Lower lobe of right lung (tissue), 2 donors: ENCODE measurements around the gene ADGRV1. TPM values are rescaled to one million over a fixed set of nuclear protein-coding genes. Genes with fewer than 3 reads are reported as not detected.

Source experiments
- ATAC-seq, 2 donors: fragments of 200-7000 bp; cut with Tn5 transposase; one replicate each; pipeline ENCODE4 v1.9.1; 2020 to 2022; ENCODE audit warnings: mild to moderate bottlenecking in 2 of 2, moderate library complexity in 2 of 2
- DNase-seq: peaks from one replicate; pipeline ENCODE4 v3.0.0-alpha.2; 2020
- H3K27ac ChIP-seq: fragments of 200-600 bp; one replicate; pipeline ENCODE4 v1.8.0; 2022
- H3K27me3 ChIP-seq: fragments of 200-600 bp; one replicate; pipeline ENCODE4 v1.8.0; 2022; ENCODE audit warnings: low read depth
- H3K36me3 ChIP-seq: fragments of 200-600 bp; one replicate; pipeline ENCODE4 v1.8.0; 2022; ENCODE audit warnings: mild to moderate bottlenecking
- H3K4me1 ChIP-seq: fragments of 200-600 bp; one replicate; pipeline ENCODE4 v1.8.0; 2022
- H3K4me3 ChIP-seq: fragments of 200-600 bp; one replicate; pipeline ENCODE4 v1.8.0; 2022; ENCODE audit warnings: mild to moderate bottlenecking
- H3K9me3 ChIP-seq: fragments of 200-600 bp; one replicate; pipeline ENCODE4 v1.8.0; 2022
- CTCF ChIP-seq: fragments of 200-600 bp; IDR thresholded peaks from one replicate; pipeline ENCODE4 v1.8.0; 2022; ENCODE audit warnings: antibody characterized with exemption, mild to moderate bottlenecking
- intact Hi-C: fragments of 100-400 bp; cut with DNase I; formaldehyde crosslinking; loops from one replicate; pipeline ENCODE4 v1.11.0; 2022
- total RNA-seq: library from RNA; stranded (reverse); fragmentation: NEBNext Ultra II Directional; extraction: Animal tissue kit (Norgen Biotek cat#: 25700); gene quantifications from one replicate; pipeline ENCODE4 v1.2.1, GENCODE V29; 2021
- donor health status: DM: no; HTN: yes; CAD: no; lungs with severe emphysema.

Gene ADGRV1
- total RNA-seq, 1 donor from 2014 or later, result 49.7 TPM

GRCh38 chr5:91154338-91154737 is 595.7 kb downstream of the ADGRV1 start:
- no peaks in the 10 kb centered on the region for H3K36me3 ChIP-seq
- no peak overlapping the region for H3K4me3 ChIP-seq
- no peak for TF ChIP-seq CTCF
- intact Hi-C loops, result no loop called here
- H3K4me1 ChIP-seq, result peaks cover 15% of the 10 kb centered on the region
- no peaks in the 10 kb centered on the region for H3K9me3 ChIP-seq
- no peaks in the 10 kb centered on the region for H3K27me3 ChIP-seq
- no peak overlapping the region for H3K27ac ChIP-seq
- ATAC-seq (no peak), DNase-seq (no peak)

- H3K27ac ChIP-seq, result no peak overlapping the region
- intact Hi-C loops, result no loop called here
- no peaks in the 10 kb centered on the region for H3K27me3 ChIP-seq
- no peak for TF ChIP-seq CTCF
- no peak for DNase-seq
- H3K4me3 ChIP-seq, result no peak overlapping the region
- H3K4me1 ChIP-seq, result peaks cover 12% of the 10 kb centered on the region
- no peaks in the 10 kb centered on the region for H3K36me3 ChIP-seq
- H3K9me3 ChIP-seq, result no peaks in the 10 kb centered on the region
- ATAC-seq, result no peak
Observed at GRCh38 chr5:91155274-91155673, 596.7 kb downstream of the ADGRV1 start.

- Histone ChIP-seq H3K36me3 (no peaks in the 10 kb centered on the region), H3K27ac (no peak overlapping the region), H3K27me3 (no peaks in the 10 kb centered on the region), H3K4me1 (peaks cover 4% of the 10 kb centered on the region), H3K4me3 (no peak overlapping the region), H3K9me3 (no peaks in the 10 kb centered on the region)
- ATAC-seq (no peak), DNase-seq (no peak)
- intact Hi-C loops, result no loop called here
- TF ChIP-seq CTCF, result no peak
Observed at GRCh38 chr5:91156242-91156641, 597.6 kb downstream of the ADGRV1 start.

- Histone ChIP-seq H3K27me3 (no peaks in the 10 kb centered on the region), H3K36me3 (no peaks in the 10 kb centered on the region), H3K4me1 (peaks cover 14% of the 10 kb centered on the region), H3K27ac (no peak overlapping the region), H3K9me3 (no peaks in the 10 kb centered on the region), H3K4me3 (no peak overlapping the region)
- ATAC-seq (no peak), DNase-seq (no peak)
- intact Hi-C loops, result no loop called here
- no peak for TF ChIP-seq CTCF
Observed at GRCh38 chr5:91158011-91158410, 599.4 kb downstream of the ADGRV1 start.

GRCh38 chr5:91159647-91160046 is 601.0 kb downstream of the ADGRV1 start:
- Histone ChIP-seq H3K9me3 (no peaks in the 10 kb centered on the region), H3K27ac (no peak overlapping the region), H3K36me3 (no peaks in the 10 kb centered on the region), H3K4me3 (no peak overlapping the region), H3K4me1 (peaks cover 21% of the 10 kb centered on the region), H3K27me3 (no peaks in the 10 kb centered on the region)
- intact Hi-C loops, result no loop called here
- no peak for DNase-seq
- ATAC-seq, result no peak
- no peak for TF ChIP-seq CTCF
